Pericardium fibroblast (primary cell): ENCODE results near the gene ERCC6L. TPM values are rescaled to one million over a fixed set of nuclear protein-coding genes. Genes with fewer than 3 reads are reported as not detected.

Source experiments
- total RNA-seq: library from RNA; depleted of rRNA; stranded (reverse); fragments of >200 nt; gene quantifications from 2 replicates; pipeline ENCODE4 v1.2.3, GENCODE V29; 2015

The ERCC6L gene
- 0.09 TPM in 1 of 2 replicates, not detected in the other for total RNA-seq

GRCh38 chrX:72238721-72239475, at the start of gene ERCC6L:
TSS of gene ERCC6L (minus strand) at chrX:72239027. CDS start at chrX:72238911, 116 bp downstream.

GRCh38 chrX:72181178-72182125, 57.4 kb downstream of the ERCC6L start, which contains the start of gene PIN4:
TSS of gene PIN4 (plus strand) at chrX:72181757. CDS start at chrX:72181786, 29 bp downstream.

Other genes with a start within 250 kb of the ERCC6L start
- gene RTL5, start 107.1 kb downstream of the ERCC6L start, total RNA-seq, result 2.5 and 7.1 TPM in 2 replicates
- 6.4 and 12.5 TPM in 2 replicates for gene PIN4, start 57.3 kb downstream of the ERCC6L start, total RNA-seq
- 1,098 and 1,351 TPM in 2 replicates for gene RPS4X, start 38.2 kb upstream of the ERCC6L start, total RNA-seq
- not detected in 2 replicates for gene CITED1, start 66.9 kb upstream of the ERCC6L start, total RNA-seq